ENCODE results near the gene NEIL3. TPM values are rescaled to one million over a fixed set of nuclear protein-coding genes. Genes with fewer than 3 reads are reported as not detected.

NEIL3 gene
- total and polyA plus RNA-seq, 9 of the 15 experiments (the other 6 are each of a cell fraction or from before 2014, with no cell fraction given) = 2.7 to 23.3 (median 12.9) TPM

GRCh38 chr4:177309522-177310371 lies at the start of gene NEIL3 (continued):
- TF ChIP-seq PBX2 (CRISPR knock-in tag; IDR thresholded peaks at IDR 0.05; ENCODE audit: low read depth) (no peak), PBX2 (tag; conservative IDR thresholded peaks at IDR 0.05; ENCODE audit: low read depth) (no peak), TARDBP (IDR thresholded peaks at IDR 0.05) (0 out of 2 replicates have a peak, but pooled peaks have one; percentile 24), ATF4 (CRISPR knock-in tag; IDR thresholded peaks at IDR 0.05) (no peak), MLLT1 (IDR thresholded peaks at IDR 0.05) (0 out of 4 replicates have a peak, but pooled peaks of 1 of the 2 experiments have one; percentile 36), MECOM (CRISPR knock-in tag; IDR thresholded peaks at IDR 0.05) (no peak), YBX1 (IDR thresholded peaks at IDR 0.05) (no peak), FOXP4 (CRISPR knock-in tag; IDR thresholded peaks at IDR 0.05; ENCODE audit: borderline replicate concordance) (no peak), ZNF830 (CRISPR knock-in tag; IDR thresholded peaks at IDR 0.05) (no peak), PHF21A (IDR thresholded peaks at IDR 0.05; ENCODE audit: borderline replicate concordance, low read depth) (no peak), ID3 (CRISPR knock-in tag; IDR thresholded peaks at IDR 0.05) (no peak), ID3 (tag; IDR thresholded peaks at IDR 0.05) (no peak), KAT2B (IDR thresholded peaks at IDR 0.05; ENCODE audit: low read depth, low read length) (no peak), RNF219 (CRISPR knock-in tag; IDR thresholded peaks at IDR 0.05) (no peak), ZNF175 (CRISPR knock-in tag; IDR thresholded peaks at IDR 0.05; ENCODE audit: low read depth) (no peak), FOXJ3 (CRISPR knock-in tag; IDR thresholded peaks at IDR 0.05) (no peak), RFX5 (IDR thresholded peaks at IDR 0.05; ENCODE audit: low read depth, low read length) (no peak)
